Measurements from ENCODE around the gene RPL36A.

Gene RPL36A

DNA sequence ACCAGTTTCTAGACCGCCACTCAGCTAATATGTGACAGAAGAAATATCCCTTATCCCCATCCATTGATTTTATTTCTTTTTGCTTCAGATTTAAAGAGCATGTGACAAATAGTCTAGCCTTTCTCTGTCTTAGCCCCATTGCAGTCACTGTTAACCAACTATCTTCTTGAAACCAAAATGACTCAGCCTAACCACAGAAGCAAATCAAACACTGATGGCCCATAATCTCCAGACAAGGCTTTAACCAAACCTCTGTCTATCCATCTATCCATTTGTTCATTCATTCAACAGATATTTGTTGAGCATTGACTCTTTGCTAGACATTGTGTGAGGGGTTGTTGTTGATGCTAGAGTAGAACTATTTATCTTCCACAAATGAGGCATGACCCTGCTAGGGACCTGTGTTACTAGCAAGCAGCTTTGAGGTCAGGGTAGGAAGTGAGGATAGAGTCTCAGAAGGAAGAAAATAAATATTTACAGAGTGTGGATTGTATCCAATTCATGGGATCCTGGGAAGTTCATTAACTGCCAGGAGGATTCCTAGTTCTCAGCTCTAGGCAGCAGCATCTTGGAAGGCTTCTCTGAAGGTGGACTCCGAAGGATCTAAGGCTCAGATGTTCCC, 39.8 kb downstream of the RPL36A start:
- in situ Hi-C loops (cut with MboI; ENCODE audit: low sequenced_read_pairs): no loop called here

DNA sequence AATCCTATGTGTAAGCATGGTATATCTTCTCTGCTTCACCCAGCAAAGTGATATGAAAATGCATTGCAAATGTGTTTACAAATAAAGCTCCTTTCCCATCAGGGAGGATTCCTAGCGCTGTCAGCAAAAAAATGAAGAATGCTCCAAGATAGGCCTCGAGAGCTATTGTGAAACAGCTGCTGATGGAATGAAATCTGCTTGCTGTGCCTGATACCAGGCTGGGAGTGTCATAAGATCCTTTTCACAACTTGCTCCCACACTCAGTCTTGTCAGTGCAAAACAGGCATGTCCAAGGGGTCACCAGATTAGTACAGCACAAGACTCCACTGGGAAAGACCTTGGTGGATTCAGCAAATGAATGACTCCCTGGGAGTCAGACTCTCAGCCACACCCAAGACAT, 51.3 kb downstream of the RPL36A start:
- in situ Hi-C loops (cut with MboI; ENCODE audit: low sequenced_read_pairs): no loop called here

All from hTERT RPE-1 (cell line).